Endothelial cell of umbilical vein (primary cell): ENCODE data around the gene GRAMD1A.

Experiments used
- EZH2 ChIP-seq: IDR thresholded peaks from 2 replicates; pipeline ENCODE4 v1.6.1; 2012; ENCODE audit warnings: borderline replicate concordance, low read depth, mild to moderate bottlenecking, moderate library complexity, low read length, inconsistent platforms; ENCODE audit not compliant: severe bottlenecking
- JUN ChIP-seq: IDR thresholded peaks from 2 replicates; pipeline ENCODE4 v1.6.1; 2011; ENCODE audit warnings: borderline replicate concordance, low read depth; ENCODE audit not compliant: insufficient read length, insufficient read depth
- POLR2AphosphoS5 ChIP-seq: IDR thresholded peaks from 2 replicates; pipeline ENCODE4 v1.6.1; 2012; ENCODE audit warnings: low read depth, mild to moderate bottlenecking, control low read depth, low read length, moderate library complexity; ENCODE audit not compliant: insufficient read depth
- TF ChIP-seq, protein P1 (sequence below), 2 donors: IDR thresholded peaks; 1 replicate in 1 of 2; 2 replicates in 1 of 2; pipeline ENCODE4 v1.5.1; 2011; ENCODE audit warnings: low read length in 2 of 2, mild to moderate bottlenecking in 2 of 2, moderate library complexity in 2 of 2, control low read depth in 1 of 2, inconsistent platforms in 1 of 2, low read depth in 1 of 2; ENCODE audit not compliant: insufficient read depth in 1 of 2; ENCODE audit errors: extremely low read depth in 1 of 2

- TF ChIP-seq, protein P1, sequence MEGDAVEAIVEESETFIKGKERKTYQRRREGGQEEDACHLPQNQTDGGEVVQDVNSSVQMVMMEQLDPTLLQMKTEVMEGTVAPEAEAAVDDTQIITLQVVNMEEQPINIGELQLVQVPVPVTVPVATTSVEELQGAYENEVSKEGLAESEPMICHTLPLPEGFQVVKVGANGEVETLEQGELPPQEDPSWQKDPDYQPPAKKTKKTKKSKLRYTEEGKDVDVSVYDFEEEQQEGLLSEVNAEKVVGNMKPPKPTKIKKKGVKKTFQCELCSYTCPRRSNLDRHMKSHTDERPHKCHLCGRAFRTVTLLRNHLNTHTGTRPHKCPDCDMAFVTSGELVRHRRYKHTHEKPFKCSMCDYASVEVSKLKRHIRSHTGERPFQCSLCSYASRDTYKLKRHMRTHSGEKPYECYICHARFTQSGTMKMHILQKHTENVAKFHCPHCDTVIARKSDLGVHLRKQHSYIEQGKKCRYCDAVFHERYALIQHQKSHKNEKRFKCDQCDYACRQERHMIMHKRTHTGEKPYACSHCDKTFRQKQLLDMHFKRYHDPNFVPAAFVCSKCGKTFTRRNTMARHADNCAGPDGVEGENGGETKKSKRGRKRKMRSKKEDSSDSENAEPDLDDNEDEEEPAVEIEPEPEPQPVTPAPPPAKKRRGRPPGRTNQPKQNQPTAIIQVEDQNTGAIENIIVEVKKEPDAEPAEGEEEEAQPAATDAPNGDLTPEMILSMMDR (IDR thresholded peaks at IDR 0.05; ENCODE audit: extremely low read depth in 1 of 2, insufficient read depth in 1 of 2, low read depth in 1 of 2, low read length in 2 of 2), result no peak
- no peak for TF ChIP-seq JUN
- no peak for TF ChIP-seq EZH2
- no peak for TF ChIP-seq POLR2AphosphoS5
Measured at GRCh38 chr19:34959021-34959420, 41.1 kb upstream of the GRAMD1A start.
